ENCODE data around the gene ZNF764. TPM values are rescaled to one million over a fixed set of nuclear protein-coding genes. Genes with fewer than 3 reads are reported as not detected.
A peak's percentile ranks its signal among the peaks of the same experiment; 100 is the strongest.

Gene ZNF764
- total and polyA plus RNA-seq, 12 donors, result 3.6 to 15.0 (median 9.5) TPM

- Histone ChIP-seq H3K4me1 (replicated peaks in 1 of 2) (peaks cover 16 to 20% of the 10 kb centered on the region in 2 donors), H3K4me3 (peak within 1 kb of the TSS; percentile 20 to 91 (median 61)), H3K9me3 (replicated peaks in 1 of 3) (no peaks in the 10 kb centered on the region), H3K27me3 (no peaks in the 10 kb centered on the region), H3K27ac (peak within 1 kb of the TSS; percentile 73 to 96 (median 95)), H3K36me3 (replicated peaks in 1 of 2) (peaks cover 0 to 16% of the 10 kb centered on the region in 2 donors)
- DNase-seq, result peak; percentile 92 to 97 (median 94)
- 0 to 1% (median 1%) methylated on average over 21 to 70 of the region's 70 CpGs for WGBS, 4 donors
- intact Hi-C loops (cut with DNase I), result no loop called here
- peak in 1 of 2 donors; percentile 67 for TF ChIP-seq POLR2A (IDR thresholded peaks at IDR 0.05)
- peak in 1 of 6 experiments; percentile 10 for TF ChIP-seq CTCF (IDR thresholded peaks at IDR 0.05)
Measured at GRCh38 chr16:30534368-30535105, 23.6 kb downstream of the ZNF764 start, which contains the start of gene ZNF747. TSS of gene ZNF747 (minus strand) at chr16:30534858. CDS start at chr16:30534679, 179 bp downstream.

- DNase-seq, result peak in 1 of 7 donors; percentile 33
- H3K27me3 ChIP-seq, result no peaks in the 10 kb centered on the region
- 15 to 30% (median 24%) methylated on average over 13 to 29 of the region's 29 CpGs for WGBS, 4 donors
Measured at GRCh38 chr16:30533748-30534367, 24.3 kb downstream of the ZNF764 start.

GRCh38 chr16:30533146-30533522 lies 25.0 kb downstream of the ZNF764 start:
- peak overlapping the region in 2 of 5 donors; percentile 95 to 96 for H3K27ac ChIP-seq
- DNase-seq, result no peak
- peaks cover 0 to 16% of the 10 kb centered on the region in 2 donors for H3K36me3 ChIP-seq (replicated peaks in 1 of 2)
- no peak overlapping the region for H3K4me3 ChIP-seq
- TF ChIP-seq CTCF (IDR thresholded peaks at IDR 0.05), result no peak
- TF ChIP-seq POLR2A (IDR thresholded peaks at IDR 0.05), result no peak
- intact Hi-C loops (cut with DNase I), result no loop called here
- 57 to 68% (median 64%) methylated on average over 11 of the region's 11 CpGs for WGBS, 4 donors
- no peaks in the 10 kb centered on the region for H3K9me3 ChIP-seq (replicated peaks in 1 of 3)
- no peaks in the 10 kb centered on the region for H3K27me3 ChIP-seq
- peaks cover 16 to 22% of the 10 kb centered on the region in 2 donors for H3K4me1 ChIP-seq (replicated peaks in 1 of 2)

More at GRCh38 chr16:30533748-30534367, 24.3 kb downstream of the ZNF764 start:
- Histone ChIP-seq H3K4me1 (replicated peaks in 1 of 2) (peaks cover 16 to 20% of the 10 kb centered on the region in 2 donors), H3K9me3 (replicated peaks in 1 of 3) (no peaks in the 10 kb centered on the region), H3K36me3 (replicated peaks in 1 of 2) (peaks cover 0 to 16% of the 10 kb centered on the region in 2 donors), H3K4me3 (peak overlapping the region; percentile 5 to 91 (median 42)), H3K27ac (peak overlapping the region in 4 of 5 donors; percentile 91 to 96 (median 96))
- intact Hi-C loops (cut with DNase I), result no loop called here
- TF ChIP-seq POLR2A (IDR thresholded peaks at IDR 0.05), result no peak
- no peak for TF ChIP-seq CTCF (IDR thresholded peaks at IDR 0.05)

All from adrenal gland (tissue), 12 donors.